H9 (cell line): Measurements from ENCODE around the gene ARHGAP10. TPM values are rescaled to one million over a fixed set of nuclear protein-coding genes. Genes with fewer than 3 reads are reported as not detected.

ENCODE experiments used
- DNase-seq: peaks from one replicate; pipeline ENCODE4 v3.0.0-alpha.2; 2017
- H2AFZ ChIP-seq: one replicate; pipeline ENCODE4 v1.6.1; 2013; ENCODE audit warnings: mild to moderate bottlenecking, low read length, control low read depth, moderate library complexity
- H2AK5ac ChIP-seq: 2 replicates; pipeline ENCODE4 v1.6.1; 2013; ENCODE audit warnings: low read length, control low read depth, mixed read lengths; ENCODE audit not compliant: insufficient read length
- H2BK120ac ChIP-seq: one replicate; pipeline ENCODE4 v1.6.1; 2013; ENCODE audit warnings: low read depth, mild to moderate bottlenecking, low read length, control low read depth, inconsistent platforms; ENCODE audit not compliant: poor library complexity, severe bottlenecking
- H2BK12ac ChIP-seq: 2 replicates; pipeline ENCODE4 v1.6.1; 2013; ENCODE audit warnings: low read length, control low read depth, mixed read lengths, low read depth; ENCODE audit not compliant: insufficient read length
- H2BK15ac ChIP-seq: 2 replicates; pipeline ENCODE4 v1.6.1; 2013; ENCODE audit warnings: low read depth, low read length, control low read depth
- H2BK20ac ChIP-seq: one replicate; pipeline ENCODE4 v1.6.1; 2013; ENCODE audit warnings: low read depth, mild to moderate bottlenecking, low read length, control low read depth, inconsistent platforms; ENCODE audit not compliant: poor library complexity, severe bottlenecking
- H2BK5ac ChIP-seq: 2 replicates; pipeline ENCODE4 v1.6.1; 2013; ENCODE audit warnings: low read length, control low read depth, mixed read lengths; ENCODE audit not compliant: insufficient read length
- H3K14ac ChIP-seq: 2 replicates; pipeline ENCODE4 v1.6.1; 2013; ENCODE audit warnings: low read length, control low read depth; ENCODE audit not compliant: insufficient read depth
- H3K18ac ChIP-seq: 2 replicates; pipeline ENCODE4 v1.6.1; 2013; ENCODE audit warnings: low read depth, mild to moderate bottlenecking, mixed read lengths, low read length, control low read depth; ENCODE audit not compliant: insufficient read length
- H3K23ac ChIP-seq: 2 replicates; pipeline ENCODE4 v1.6.1; 2013; ENCODE audit warnings: low read length, control low read depth, mixed read lengths, low read depth; ENCODE audit not compliant: insufficient read length
- H3K23me2 ChIP-seq: 2 replicates; pipeline ENCODE4 v1.6.1; 2013; ENCODE audit warnings: low read depth, mild to moderate bottlenecking, mixed read lengths, low read length, control low read depth; ENCODE audit not compliant: insufficient read length, poor library complexity, severe bottlenecking
- H3K27ac ChIP-seq: 2 replicates; pipeline ENCODE4 v1.5.1; 2013; ENCODE audit warnings: low read length, control low read depth, mixed read lengths, low read depth; ENCODE audit not compliant: insufficient read length
- H3K27me3 ChIP-seq: 2 replicates; pipeline ENCODE4 v1.6.1; 2013; ENCODE audit warnings: low read length, control low read depth, inconsistent platforms; ENCODE audit not compliant: insufficient read depth
- H3K4ac ChIP-seq: 2 replicates; pipeline ENCODE4 v1.6.1; 2013; ENCODE audit warnings: low read depth, mild to moderate bottlenecking, control low read depth, inconsistent platforms, low read length, moderate library complexity
- H3K4me1 ChIP-seq: 2 replicates; pipeline ENCODE4 v1.6.1; 2013; ENCODE audit warnings: low read length, control low read depth, inconsistent platforms; ENCODE audit not compliant: insufficient read depth
- H3K4me2 ChIP-seq: 2 replicates; pipeline ENCODE4 v1.6.1; 2013; ENCODE audit warnings: low read length, control low read depth, mixed read lengths; ENCODE audit not compliant: insufficient read length, insufficient read depth
- H3K56ac ChIP-seq: 2 replicates; pipeline ENCODE4 v1.6.1; 2013; ENCODE audit warnings: low read depth, mild to moderate bottlenecking, mixed read lengths, low read length, control low read depth; ENCODE audit not compliant: insufficient read length
- H3K79me1 ChIP-seq: 2 replicates; pipeline ENCODE4 v1.6.1; 2013; ENCODE audit warnings: low read depth, mild to moderate bottlenecking, moderate library complexity, low read length, control low read depth, inconsistent platforms; ENCODE audit not compliant: insufficient read depth, poor library complexity, severe bottlenecking
- H3K79me2 ChIP-seq: 2 replicates; pipeline ENCODE4 v1.6.1; 2013; ENCODE audit warnings: low read length, control low read depth, inconsistent platforms; ENCODE audit not compliant: insufficient read depth
- H3K9ac ChIP-seq: 2 replicates; pipeline ENCODE4 v1.6.1; 2013; ENCODE audit warnings: low read length, control low read depth, mixed read lengths; ENCODE audit not compliant: insufficient read length; ENCODE audit errors: extremely low read depth
- H3K9me3 ChIP-seq: one replicate; pipeline ENCODE4 v1.6.1; 2013; ENCODE audit warnings: low read depth, low read length, inconsistent platforms; ENCODE audit not compliant: control insufficient read depth
- H3T11ph ChIP-seq: one replicate; pipeline ENCODE4 v1.6.1; 2013; ENCODE audit warnings: mild to moderate bottlenecking, low read length, control low read depth, inconsistent platforms
- H4K20me1 ChIP-seq: one replicate; pipeline ENCODE4 v1.6.1; 2013; ENCODE audit not compliant: control insufficient read depth, insufficient read length, insufficient read depth
- H4K5ac ChIP-seq: 2 replicates; pipeline ENCODE4 v1.6.1; 2013; ENCODE audit warnings: low read depth, mild to moderate bottlenecking, mixed read lengths, low read length, control low read depth; ENCODE audit not compliant: insufficient read length
- H4K8ac ChIP-seq: replicated peaks from 2 replicates; pipeline ENCODE4 v1.6.1; 2013; ENCODE audit warnings: low read length, control low read depth, mixed read lengths, low read depth; ENCODE audit not compliant: insufficient read length
- H4K91ac ChIP-seq: 2 replicates; pipeline ENCODE4 v1.6.1; 2013; ENCODE audit warnings: low read depth, mild to moderate bottlenecking, moderate library complexity, mixed read lengths, low read length, control low read depth; ENCODE audit not compliant: insufficient read length
- H3K27ac Mint-ChIP-seq, 3 experiments: 2 replicates in 2 of 3; 3 replicates in 1 of 3; pipeline ENCODE4 v1.8.0; 2020 to 2021; ENCODE audit warnings: mixed read lengths in 3 of 3, mild to moderate bottlenecking in 1 of 3, moderate library complexity in 1 of 3
- H3K27me3 Mint-ChIP-seq: 2 replicates; pipeline ENCODE4 v1.8.0; 2021; ENCODE audit warnings: low read depth, mild to moderate bottlenecking, moderate library complexity, mixed read lengths
- H3K36me3 Mint-ChIP-seq, 3 experiments: 2 replicates in 2 of 3; 3 replicates in 1 of 3; pipeline ENCODE4 v1.8.0; 2020 to 2021; ENCODE audit warnings: low read depth in 3 of 3, mixed read lengths in 3 of 3; ENCODE audit not compliant: insufficient read depth in 1 of 3
- H3K4me1 Mint-ChIP-seq, 2 experiments: 2 replicates each; pipeline ENCODE4 v1.8.0; 2020; ENCODE audit warnings: mixed read lengths in 2 of 2
- H3K4me3 Mint-ChIP-seq, 2 experiments: 2 replicates in 1 of 2; 3 replicates in 1 of 2; pipeline ENCODE4 v1.8.0; 2020 to 2021; ENCODE audit warnings: mild to moderate bottlenecking in 2 of 2, mixed read lengths in 2 of 2, moderate library complexity in 1 of 2
- H3K9me3 Mint-ChIP-seq, 2 experiments: 2 replicates in 1 of 2; 3 replicates in 1 of 2; pipeline ENCODE4 v1.8.0; 2020; ENCODE audit warnings: mild to moderate bottlenecking in 2 of 2, mixed read lengths in 2 of 2, moderate library complexity in 1 of 2
- WGBS: extraction: QIAGEN DNeasy Blood & Tissue Kit; methylation state at CpG from one replicate; pipeline ENCODE4 v1.1.7; 2013; ENCODE audit warnings: missing lambda C conversion rate, low lambda C conversion rate, mixed read lengths; ENCODE audit not compliant: insufficient read length; ENCODE audit errors: extremely low coverage; 5-methylcytosine and 5-hydroxymethylcytosine counted together
- total RNA-seq: library from RNA; stranded (reverse); gene quantifications from 2 replicates; pipeline ENCODE4 v1.2.1, GENCODE V29; 2021
- TF ChIP-seq, protein P1 (sequence below): fragments of 200-600 bp; sonication (generic); conservative IDR thresholded peaks from 3 replicates; pipeline ENCODE4 v1.8.0; 2021; ENCODE audit warnings: antibody characterized with exemption, mild to moderate bottlenecking

The ARHGAP10 gene
- total RNA-seq, 1 experiment from 2014 or later = 7.8 TPM

DNA sequence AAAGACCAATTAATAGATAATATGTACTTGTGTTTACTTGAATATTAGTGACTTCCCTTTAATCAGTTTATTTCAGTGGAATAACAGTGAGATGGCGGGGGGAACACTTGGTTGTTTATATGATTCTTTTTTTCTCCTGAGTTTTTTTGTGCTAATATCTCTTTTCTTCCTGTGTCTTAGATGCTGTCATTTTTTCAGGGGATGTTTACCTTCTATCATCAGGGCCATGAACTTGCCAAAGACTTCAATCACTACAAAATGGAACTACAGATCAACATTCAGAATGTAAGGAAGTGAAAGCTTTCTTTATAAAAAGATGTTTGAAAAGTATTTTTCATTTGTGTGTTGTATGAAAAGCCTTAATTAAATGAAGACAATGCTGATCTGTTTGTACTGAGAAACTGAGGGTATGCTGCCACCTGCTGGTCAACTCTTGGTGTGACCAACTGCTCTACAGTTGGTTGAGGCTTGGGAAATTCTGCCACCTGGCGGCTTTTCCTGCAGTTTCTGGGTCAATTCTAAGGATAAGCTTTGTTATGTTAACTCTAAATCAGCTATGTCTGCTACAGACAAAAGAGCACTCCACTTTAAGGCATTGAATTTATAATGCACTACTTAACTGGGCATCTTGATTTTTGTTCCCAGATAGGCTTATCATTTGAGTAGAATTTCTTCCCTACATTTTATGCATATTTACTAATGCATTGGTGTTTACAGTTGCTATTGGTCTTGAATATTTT lies 134.8 kb downstream of the ARHGAP10 start:
- Histone ChIP-seq H3K4me1 (peaks cover 3% of the 10 kb centered on the region; the same call in 1 of the 2 replicates), H2BK5ac (no peak overlapping the region), H3T11ph (no peak overlapping the region), H4K8ac (no peak overlapping the region), H3K79me2 (no peaks in the 10 kb centered on the region), H2BK120ac (no peak overlapping the region), H2AK5ac (no peak overlapping the region), H3K27me3 (no peaks in the 10 kb centered on the region), H3K9me3 (no peaks in the 10 kb centered on the region), H3K9ac (no peak overlapping the region), H4K5ac (no peak overlapping the region), H4K20me1 (no peaks in the 10 kb centered on the region), H3K23me2 (no peaks in the 10 kb centered on the region), H3K4ac (no peak overlapping the region), H3K18ac (no peak overlapping the region), H3K14ac (no peak overlapping the region), H2BK12ac (no peak overlapping the region), H4K91ac (no peak overlapping the region), H3K23ac (no peak overlapping the region), H2BK20ac (no peak overlapping the region), H3K79me1 (no peaks in the 10 kb centered on the region), H3K4me2 (peak overlapping the region; percentile 17), H2BK15ac (no peak overlapping the region), H2AFZ (no peak overlapping the region), H3K56ac (no peak overlapping the region), H3K27ac (no peak overlapping the region)
- H3K27me3 Mint-ChIP-seq = no peaks in the 10 kb centered on the region
- peaks cover 33 to 39% of the 10 kb centered on the region in 2 experiments for H3K4me1 Mint-ChIP-seq
- H3K4me3 Mint-ChIP-seq = peak overlapping the region in 1 of 2 experiments; percentile 12; a peak in 1 of 5 replicates
- no CpG with 5 or more reads among the region's 2 CpGs for WGBS
- H3K9me3 Mint-ChIP-seq = peaks cover 2 to 3% of the 10 kb centered on the region in 2 experiments; a peak in 3 of 5 replicates
- H3K36me3 Mint-ChIP-seq = peaks cover 1 to 4% (median 2%) of the 10 kb centered on the region in 3 experiments; a peak in 3 of 7 replicates
- TF ChIP-seq, protein P1, sequence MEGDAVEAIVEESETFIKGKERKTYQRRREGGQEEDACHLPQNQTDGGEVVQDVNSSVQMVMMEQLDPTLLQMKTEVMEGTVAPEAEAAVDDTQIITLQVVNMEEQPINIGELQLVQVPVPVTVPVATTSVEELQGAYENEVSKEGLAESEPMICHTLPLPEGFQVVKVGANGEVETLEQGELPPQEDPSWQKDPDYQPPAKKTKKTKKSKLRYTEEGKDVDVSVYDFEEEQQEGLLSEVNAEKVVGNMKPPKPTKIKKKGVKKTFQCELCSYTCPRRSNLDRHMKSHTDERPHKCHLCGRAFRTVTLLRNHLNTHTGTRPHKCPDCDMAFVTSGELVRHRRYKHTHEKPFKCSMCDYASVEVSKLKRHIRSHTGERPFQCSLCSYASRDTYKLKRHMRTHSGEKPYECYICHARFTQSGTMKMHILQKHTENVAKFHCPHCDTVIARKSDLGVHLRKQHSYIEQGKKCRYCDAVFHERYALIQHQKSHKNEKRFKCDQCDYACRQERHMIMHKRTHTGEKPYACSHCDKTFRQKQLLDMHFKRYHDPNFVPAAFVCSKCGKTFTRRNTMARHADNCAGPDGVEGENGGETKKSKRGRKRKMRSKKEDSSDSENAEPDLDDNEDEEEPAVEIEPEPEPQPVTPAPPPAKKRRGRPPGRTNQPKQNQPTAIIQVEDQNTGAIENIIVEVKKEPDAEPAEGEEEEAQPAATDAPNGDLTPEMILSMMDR = peak; percentile 100
- peak; percentile 89 for DNase-seq
- H3K27ac Mint-ChIP-seq = peak overlapping the region in 2 of 3 experiments; percentile 75 to 96; a peak in 6 of 7 replicates
